Endodermal cell (in vitro differentiated cells): Measurements from ENCODE around the gene TLE1. TPM values are rescaled to one million over a fixed set of nuclear protein-coding genes. Genes with fewer than 3 reads are reported as not detected.

ENCODE experiments used
- DNase-seq: peaks from one replicate; pipeline ENCODE4 v3.0.0-alpha.2; 2017
- H3K27ac ChIP-seq: 2 replicates; pipeline ENCODE4 v1.5.1; 2013; ENCODE audit warnings: mild to moderate bottlenecking, low read depth, low read length, moderate library complexity
- H3K27me3 ChIP-seq: 2 replicates; pipeline ENCODE4 v1.6.1; 2013; ENCODE audit warnings: mild to moderate bottlenecking, low read length, moderate library complexity; ENCODE audit not compliant: insufficient read depth, control insufficient read depth, poor library complexity, severe bottlenecking
- H3K36me3 ChIP-seq: 2 replicates; pipeline ENCODE4 v1.7.0; 2013; ENCODE audit warnings: mild to moderate bottlenecking, low read length, moderate library complexity; ENCODE audit not compliant: control insufficient read depth, insufficient read depth
- H3K4me1 ChIP-seq: one replicate; pipeline ENCODE4 v1.7.0; 2013; ENCODE audit warnings: low read length; ENCODE audit not compliant: control insufficient read depth, insufficient read depth
- H3K4me3 ChIP-seq: 2 replicates; pipeline ENCODE4 v1.5.1; 2013; ENCODE audit warnings: mild to moderate bottlenecking, low read length, moderate library complexity
- H3K9ac ChIP-seq: 2 replicates; pipeline ENCODE4 v1.6.1; 2013; ENCODE audit warnings: mild to moderate bottlenecking, low read length, moderate library complexity; ENCODE audit not compliant: poor library complexity, severe bottlenecking; ENCODE audit errors: extremely low read depth
- H3K9me3 ChIP-seq: 2 replicates; pipeline ENCODE4 v1.6.1; 2013; ENCODE audit warnings: mild to moderate bottlenecking, low read length, moderate library complexity; ENCODE audit not compliant: control insufficient read depth
- H3K27ac Mint-ChIP-seq: 2 replicates; pipeline ENCODE4 v1.8.0; 2020; ENCODE audit warnings: mixed read lengths
- H3K27me3 Mint-ChIP-seq: 2 replicates; pipeline ENCODE4 v1.8.0; 2021; ENCODE audit warnings: mild to moderate bottlenecking, mixed read lengths; ENCODE audit not compliant: insufficient read depth
- H3K36me3 Mint-ChIP-seq: 2 replicates; pipeline ENCODE4 v1.8.0; 2020; ENCODE audit warnings: low read depth, mixed read lengths
- H3K4me1 Mint-ChIP-seq: 2 replicates; pipeline ENCODE4 v1.8.0; 2020; ENCODE audit warnings: mixed read lengths
- H3K4me3 Mint-ChIP-seq: 2 replicates; pipeline ENCODE4 v1.8.0; 2020; ENCODE audit warnings: mild to moderate bottlenecking, moderate library complexity, mixed read lengths
- H3K9me3 Mint-ChIP-seq: 2 replicates; pipeline ENCODE4 v1.8.0; 2020; ENCODE audit warnings: mild to moderate bottlenecking, mixed read lengths
- CTCF ChIP-seq: fragments of 200-600 bp; sonication (generic); conservative IDR thresholded peaks from 2 replicates; pipeline ENCODE4 v1.5.0; 2021; ENCODE audit warnings: antibody characterized with exemption, mild to moderate bottlenecking
- WGBS, 2 experiments: methylation state at CpG; one replicate each; pipeline versions ENCODE4 v1.1.5 to v1.1.7; 2013; ENCODE audit warnings: missing lambda C conversion rate in 2 of 2, mixed read lengths in 1 of 2; ENCODE audit not compliant: insufficient coverage in 1 of 2, insufficient read length in 1 of 2; 5-methylcytosine and 5-hydroxymethylcytosine counted together
- total RNA-seq, 2 donors: library from RNA; stranded (reverse); fragmentation: NEBNext Ultra II Directional in 1 of 2; extraction: Animal tissue kit (Norgen Biotek cat#: 25700) in 1 of 2; gene quantifications; 2 replicates in 1 of 2; 3 replicates in 1 of 2; pipeline ENCODE4 v1.2.1, GENCODE V29; 2021

The TLE1 gene
- total RNA-seq, 2 donors from 2014 or later: 49.7 to 73.5 TPM

- Mint-ChIP-seq H3K27ac (no peak overlapping the region), H3K9me3 (no peaks in the 10 kb centered on the region), H3K27me3 (peaks cover 12% of the 10 kb centered on the region), H3K4me3 (no peak overlapping the region), H3K36me3 (no peaks in the 10 kb centered on the region), H3K4me1 (peaks cover 6% of the 10 kb centered on the region)
- WGBS, 2 experiments: 94% methylated on average over 2 of the region's 2 CpGs; no CpG with 5 or more reads in 1 of the 2 experiments
- no peak for TF ChIP-seq CTCF
- Histone ChIP-seq H3K4me3 (no peak overlapping the region), H3K27ac (no peak overlapping the region), H3K36me3 (no peaks in the 10 kb centered on the region), H3K9ac (no peak overlapping the region), H3K9me3 (no peaks in the 10 kb centered on the region), H3K27me3 (no peaks in the 10 kb centered on the region), H3K4me1 (peaks cover 4% of the 10 kb centered on the region)
- DNase-seq: no peak
Observed at GRCh38 chr9:81563739-81564138, 125.6 kb downstream of the TLE1 start.

- H3K27me3 Mint-ChIP-seq: peaks cover 12% of the 10 kb centered on the region
- no peaks in the 10 kb centered on the region for H3K9me3 ChIP-seq
- H3K9me3 Mint-ChIP-seq: no peaks in the 10 kb centered on the region
- H3K27ac ChIP-seq: no peak overlapping the region
- H3K4me1 ChIP-seq: peaks cover 4% of the 10 kb centered on the region
- H3K27ac Mint-ChIP-seq: no peak overlapping the region
- H3K4me1 Mint-ChIP-seq: peaks cover 13% of the 10 kb centered on the region
- H3K4me3 Mint-ChIP-seq: no peak overlapping the region
- 98 to 100% methylated on average over 1 to 4 of the region's 4 CpGs for WGBS, 2 experiments
- H3K36me3 ChIP-seq: no peaks in the 10 kb centered on the region
- no peaks in the 10 kb centered on the region for H3K36me3 Mint-ChIP-seq
- no peak overlapping the region for H3K9ac ChIP-seq
- no peak for DNase-seq
- no peaks in the 10 kb centered on the region for H3K27me3 ChIP-seq
- no peak for TF ChIP-seq CTCF
- H3K4me3 ChIP-seq: no peak overlapping the region
Observed at GRCh38 chr9:81563020-81563407, 126.3 kb downstream of the TLE1 start.

- Mint-ChIP-seq H3K4me3 (no peak overlapping the region), H3K27me3 (peaks cover 12% of the 10 kb centered on the region), H3K4me1 (peaks cover 17% of the 10 kb centered on the region), H3K36me3 (no peaks in the 10 kb centered on the region), H3K27ac (no peak overlapping the region), H3K9me3 (no peaks in the 10 kb centered on the region)
- DNase-seq: no peak
- Histone ChIP-seq H3K27ac (peak overlapping the region; percentile 31), H3K9ac (no peak overlapping the region), H3K4me3 (no peak overlapping the region), H3K9me3 (no peaks in the 10 kb centered on the region), H3K36me3 (no peaks in the 10 kb centered on the region), H3K27me3 (no peaks in the 10 kb centered on the region), H3K4me1 (peaks cover 9% of the 10 kb centered on the region)
- 79 to 85% methylated on average over 6 to 10 of the region's 10 CpGs for WGBS, 2 experiments
- no peak for TF ChIP-seq CTCF
Observed at GRCh38 chr9:81562231-81563019, 126.9 kb downstream of the TLE1 start.
